GM12878 (cell line): ENCODE results near the gene ANKRD24.

ENCODE experiments used
- NRF1 ChIP-seq: conservative IDR thresholded peaks from 2 replicates; pipeline ENCODE4 v1.6.1; 2011; ENCODE audit warnings: mild to moderate bottlenecking, low read depth, low read length, improper control_type of control experiment
- POLR2AphosphoS2 ChIP-seq: IDR thresholded peaks from 2 replicates; pipeline ENCODE4 v1.6.1; 2011; ENCODE audit warnings: low read depth, mild to moderate bottlenecking, low read length, improper control_type of control experiment, moderate library complexity

DNA sequence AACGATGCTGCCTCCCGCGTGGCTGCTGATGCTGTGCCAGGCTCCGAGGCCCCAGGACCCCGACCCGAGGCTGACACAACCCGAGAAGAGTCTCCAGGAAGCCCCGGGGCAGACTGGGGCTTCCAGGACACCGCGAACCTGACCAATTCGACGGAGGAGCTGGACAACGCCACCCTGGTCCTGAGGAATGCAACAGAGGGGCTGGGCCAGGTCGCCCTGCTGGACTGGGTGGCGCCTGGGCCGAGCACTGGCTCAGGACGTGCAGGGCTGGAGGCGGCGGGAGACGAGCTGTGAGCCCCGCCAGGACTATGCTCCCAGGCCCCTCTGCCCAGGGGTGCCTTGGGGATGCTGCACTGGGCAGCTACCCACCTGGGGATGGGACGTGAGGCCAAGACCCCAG, 10.8 kb upstream of the ANKRD24 start:
- TF ChIP-seq POLR2AphosphoS2 (no peak), NRF1 (no peak)
